WERI-Rb-1 (cell line): ENCODE results near the gene TTC28.
"Not testable (repeated sequence)": the region's sequence is repeated elsewhere in the genome, so short reads cannot be mapped to it uniquely, and the experiment has no call there.

ENCODE experiments used
- DNase-seq: peaks from one replicate; pipeline ENCODE4 v3.0.0-alpha.2; 2020
- H3K27ac ChIP-seq: fragments of 250-450 bp; sonication (Bioruptor Pico); 2 replicates; pipeline ENCODE4 v1.5.1; 2020; ENCODE audit warnings: mild to moderate bottlenecking, moderate library complexity
- H3K27me3 ChIP-seq: fragments of 250-450 bp; sonication (Bioruptor Pico); 2 replicates; pipeline ENCODE4 v1.5.1; 2021; ENCODE audit warnings: mild to moderate bottlenecking, low read depth, moderate library complexity; ENCODE audit not compliant: insufficient read depth, severe bottlenecking
- H3K36me3 ChIP-seq: fragments of 250-450 bp; sonication (Bioruptor Pico); 2 replicates; pipeline ENCODE4 v1.5.1; 2020; ENCODE audit warnings: mild to moderate bottlenecking, moderate library complexity
- H3K4me3 ChIP-seq: 2 replicates; pipeline ENCODE4 v1.5.1; 2011; ENCODE audit warnings: low read depth, mild to moderate bottlenecking, control low read depth, low read length
- H3K9me3 ChIP-seq: fragments of 250-450 bp; sonication (Bioruptor Pico); 2 replicates; pipeline ENCODE4 v1.5.1; 2021; ENCODE audit warnings: mild to moderate bottlenecking, moderate library complexity; ENCODE audit not compliant: severe bottlenecking
- TF ChIP-seq, protein P1 (sequence below): IDR thresholded peaks from 2 replicates; pipeline ENCODE4 v1.5.1; 2011; ENCODE audit warnings: low read depth, mild to moderate bottlenecking, control low read depth, inconsistent platforms, low read length

Gene TTC28

DNA sequence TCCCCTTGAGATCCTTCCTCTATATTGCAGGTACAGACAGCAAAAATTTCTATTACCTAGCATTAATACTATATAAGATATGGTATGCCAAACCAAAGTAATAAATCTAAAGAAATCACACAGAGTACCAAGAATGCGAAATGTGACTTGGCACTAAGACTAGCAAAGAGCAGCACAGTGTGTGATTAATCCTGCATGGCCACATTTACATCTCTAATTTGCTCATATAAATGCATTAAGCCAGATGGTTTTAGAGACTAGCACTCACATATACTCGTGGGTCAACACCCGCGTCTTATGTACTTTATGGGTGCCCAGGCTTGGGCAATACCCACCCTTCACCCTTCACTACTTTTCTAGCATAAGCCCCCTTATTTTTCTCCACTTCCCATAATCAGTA, 213.2 kb downstream of the TTC28 start:
- Histone ChIP-seq H3K9me3 (peaks cover 3% of the 10 kb centered on the region), H3K27me3 (no peaks in the 10 kb centered on the region), H3K27ac (no peak overlapping the region), H3K36me3 (no peaks in the 10 kb centered on the region), H3K4me3 (no peak overlapping the region)
- no peak for DNase-seq
- TF ChIP-seq, protein P1, sequence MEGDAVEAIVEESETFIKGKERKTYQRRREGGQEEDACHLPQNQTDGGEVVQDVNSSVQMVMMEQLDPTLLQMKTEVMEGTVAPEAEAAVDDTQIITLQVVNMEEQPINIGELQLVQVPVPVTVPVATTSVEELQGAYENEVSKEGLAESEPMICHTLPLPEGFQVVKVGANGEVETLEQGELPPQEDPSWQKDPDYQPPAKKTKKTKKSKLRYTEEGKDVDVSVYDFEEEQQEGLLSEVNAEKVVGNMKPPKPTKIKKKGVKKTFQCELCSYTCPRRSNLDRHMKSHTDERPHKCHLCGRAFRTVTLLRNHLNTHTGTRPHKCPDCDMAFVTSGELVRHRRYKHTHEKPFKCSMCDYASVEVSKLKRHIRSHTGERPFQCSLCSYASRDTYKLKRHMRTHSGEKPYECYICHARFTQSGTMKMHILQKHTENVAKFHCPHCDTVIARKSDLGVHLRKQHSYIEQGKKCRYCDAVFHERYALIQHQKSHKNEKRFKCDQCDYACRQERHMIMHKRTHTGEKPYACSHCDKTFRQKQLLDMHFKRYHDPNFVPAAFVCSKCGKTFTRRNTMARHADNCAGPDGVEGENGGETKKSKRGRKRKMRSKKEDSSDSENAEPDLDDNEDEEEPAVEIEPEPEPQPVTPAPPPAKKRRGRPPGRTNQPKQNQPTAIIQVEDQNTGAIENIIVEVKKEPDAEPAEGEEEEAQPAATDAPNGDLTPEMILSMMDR = no peak

DNA sequence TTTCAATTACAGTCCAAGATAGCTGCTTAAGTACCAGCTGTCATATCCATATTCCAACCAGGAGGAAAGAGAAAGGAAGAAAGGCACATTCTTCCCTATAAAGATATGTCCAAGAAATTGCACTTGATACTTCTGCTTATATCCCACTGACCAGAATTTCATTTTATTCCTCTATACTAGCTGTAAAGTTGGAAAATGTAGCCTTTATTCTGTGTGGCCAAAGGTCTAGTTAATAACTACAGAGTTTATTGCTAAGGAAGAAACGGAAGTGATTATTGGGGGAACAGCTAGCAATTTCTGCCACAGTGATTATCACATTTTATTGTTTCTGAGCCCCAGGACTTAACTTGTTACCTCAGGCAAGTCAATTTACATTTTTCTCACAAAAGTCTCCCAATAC, 213.8 kb downstream of the TTC28 start:
- Histone ChIP-seq H3K27me3 (no peaks in the 10 kb centered on the region), H3K27ac (no peak overlapping the region), H3K4me3 (no peak overlapping the region), H3K9me3 (peaks cover 3% of the 10 kb centered on the region), H3K36me3 (no peaks in the 10 kb centered on the region)
- TF ChIP-seq, protein P1 = no peak
- DNase-seq = no peak

DNA sequence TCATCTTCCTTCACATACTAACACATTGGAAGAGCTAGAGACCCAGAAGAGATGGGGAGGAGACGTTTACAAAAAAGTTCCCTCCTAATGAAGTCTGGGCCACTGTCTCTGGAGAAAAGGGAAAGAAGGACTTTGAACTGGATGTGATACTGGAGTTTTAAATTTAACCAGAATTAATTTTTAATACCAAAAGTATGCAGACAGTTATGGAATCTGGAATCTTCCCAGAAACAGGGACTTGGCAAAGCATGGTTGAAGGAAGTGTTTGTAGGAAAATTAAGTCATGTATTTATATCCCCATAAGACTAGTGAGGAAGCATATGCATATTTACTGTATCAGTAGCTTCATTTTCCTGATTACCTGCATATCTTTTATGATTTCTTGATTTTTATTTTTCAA, 215.5 kb downstream of the TTC28 start:
- no peak for DNase-seq
- H3K27ac ChIP-seq = no peak overlapping the region
- H3K36me3 ChIP-seq = no peaks in the 10 kb centered on the region
- TF ChIP-seq, protein P1 = no peak
- H3K9me3 ChIP-seq = peaks cover 3% of the 10 kb centered on the region
- H3K4me3 ChIP-seq = no peak overlapping the region
- H3K27me3 ChIP-seq = no peaks in the 10 kb centered on the region

DNA sequence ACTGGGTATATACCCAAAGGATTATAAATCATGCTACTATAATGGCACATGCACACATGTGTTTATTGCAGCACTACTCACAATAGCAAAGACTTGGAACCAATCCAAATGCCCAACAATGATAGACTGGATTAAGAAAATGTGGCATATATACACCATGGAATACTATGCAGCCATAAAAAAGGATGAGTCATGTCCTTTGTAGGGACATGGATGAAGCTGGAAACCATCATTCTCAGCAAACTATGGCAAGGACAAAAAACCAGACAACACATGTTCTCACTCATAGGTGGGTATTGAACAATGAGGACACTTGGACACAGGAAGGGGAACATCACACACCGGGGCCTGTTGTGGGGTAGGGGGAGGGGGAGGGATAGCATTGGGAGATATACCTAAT, 216.2 kb downstream of the TTC28 start:
- H3K9me3 ChIP-seq, H3K27ac ChIP-seq, H3K4me3 ChIP-seq, DNase-seq, H3K27me3 ChIP-seq, H3K36me3 ChIP-seq: not testable (repeated sequence)

DNA sequence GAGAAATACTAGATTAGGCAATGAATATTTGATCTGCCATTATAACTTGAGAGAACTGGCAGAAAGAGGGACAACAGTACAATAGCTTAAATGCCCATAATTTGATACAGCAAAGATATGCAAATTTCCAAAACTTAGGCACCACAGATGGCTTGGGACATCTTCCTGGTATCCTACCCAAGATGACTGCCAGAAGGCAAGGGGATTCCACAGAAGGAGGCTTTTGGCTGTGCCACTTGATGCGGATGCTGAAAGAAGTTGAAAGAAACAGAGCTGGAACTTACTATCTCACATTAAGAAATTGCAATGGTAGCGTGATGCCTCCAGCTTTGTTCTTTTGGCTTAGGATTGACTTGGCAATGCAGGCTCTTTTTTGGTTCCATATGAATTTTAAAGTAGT, 216.7 kb downstream of the TTC28 start:
- Histone ChIP-seq H3K27ac (no peak overlapping the region), H3K4me3 (no peak overlapping the region), H3K27me3 (no peaks in the 10 kb centered on the region), H3K9me3 (peaks cover 3% of the 10 kb centered on the region), H3K36me3 (no peaks in the 10 kb centered on the region)
- no peak for DNase-seq
- TF ChIP-seq, protein P1 = no peak

DNA sequence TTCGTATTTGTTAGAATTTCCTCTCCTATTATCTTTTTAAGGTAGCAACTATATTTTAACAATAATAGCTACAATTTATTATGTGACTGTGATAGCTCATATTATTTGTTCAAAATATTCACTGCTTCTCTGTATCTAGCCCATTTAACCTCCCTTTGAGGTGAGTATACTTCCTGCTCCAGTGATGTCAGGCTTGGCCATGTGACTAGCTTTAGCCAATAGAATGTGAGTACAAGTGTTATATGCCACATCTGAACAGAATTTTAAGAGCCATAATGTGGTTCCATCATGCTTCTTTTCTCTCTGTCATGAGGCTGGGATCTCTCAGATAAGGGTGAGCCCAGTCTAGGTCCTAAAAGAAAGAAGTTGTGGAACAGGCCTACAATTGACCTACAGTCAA, 217.6 kb downstream of the TTC28 start:
- H3K27ac ChIP-seq = no peak overlapping the region

More for the DNA sequence above, 217.6 kb downstream of the TTC28 start:
- H3K4me3 ChIP-seq = no peak overlapping the region
- H3K9me3 ChIP-seq = peaks cover 3% of the 10 kb centered on the region
- no peaks in the 10 kb centered on the region for H3K36me3 ChIP-seq
- DNase-seq = no peak
- no peaks in the 10 kb centered on the region for H3K27me3 ChIP-seq
- TF ChIP-seq, protein P1 = no peak
